Neural crest cell (in vitro differentiated cells): ENCODE data around the gene FAS. TPM values are rescaled to one million over a fixed set of nuclear protein-coding genes. Genes with fewer than 3 reads are reported as not detected.

Experiments
- DNase-seq: peaks from one replicate; pipeline ENCODE4 v3.0.0; 2021; ENCODE audit warnings: low read depth, mixed read lengths, low spot score
- H3K27ac Mint-ChIP-seq: one replicate; pipeline ENCODE4 v1.8.0; 2021; ENCODE audit warnings: mild to moderate bottlenecking, mixed read lengths; ENCODE audit not compliant: unreplicated experiment
- H3K27me3 Mint-ChIP-seq: 2 replicates; pipeline ENCODE4 v1.8.0; 2021; ENCODE audit warnings: low read depth, mild to moderate bottlenecking, mixed read lengths
- H3K36me3 Mint-ChIP-seq: 2 replicates; pipeline ENCODE4 v1.8.0; 2021; ENCODE audit warnings: low read depth, mild to moderate bottlenecking, mixed read lengths
- H3K4me1 Mint-ChIP-seq: 2 replicates; pipeline ENCODE4 v1.8.0; 2021; ENCODE audit warnings: mixed read lengths
- H3K4me3 Mint-ChIP-seq: one replicate; pipeline ENCODE4 v1.8.0; 2021; ENCODE audit warnings: mild to moderate bottlenecking, mixed read lengths
- H3K9me3 Mint-ChIP-seq: 2 replicates; pipeline ENCODE4 v1.8.0; 2021; ENCODE audit warnings: mixed read lengths
- CTCF ChIP-seq: fragments of 200-600 bp; sonication (generic); conservative IDR thresholded peaks from 2 replicates; pipeline ENCODE4 v1.5.0; 2021; ENCODE audit warnings: antibody characterized with exemption, mild to moderate bottlenecking
- total RNA-seq: library from RNA; stranded (reverse); gene quantifications from 2 replicates; pipeline ENCODE4 v1.2.1, GENCODE V29; 2021

Gene FAS
- total RNA-seq, 1 donor from 2014 or later = 2.3 TPM

- peaks cover 2% of the 10 kb centered on the region for H3K27me3 Mint-ChIP-seq
- TF ChIP-seq CTCF = no peak
- H3K4me1 Mint-ChIP-seq = no peaks in the 10 kb centered on the region
- no peak overlapping the region for H3K4me3 Mint-ChIP-seq
- no peaks in the 10 kb centered on the region for H3K36me3 Mint-ChIP-seq
- H3K9me3 Mint-ChIP-seq = no peaks in the 10 kb centered on the region
- DNase-seq = no peak
- no peak overlapping the region for H3K27ac Mint-ChIP-seq
Observed at GRCh38 chr10:88968391-88968790, 22.2 kb upstream of the FAS start.

GRCh38 chr10:88971221-88972061 lies 19.2 kb upstream of the FAS start:
- H3K36me3 Mint-ChIP-seq = no peaks in the 10 kb centered on the region
- no peaks in the 10 kb centered on the region for H3K4me1 Mint-ChIP-seq
- TF ChIP-seq CTCF = no peak
- no peak for DNase-seq
- H3K4me3 Mint-ChIP-seq = no peak overlapping the region
- H3K27me3 Mint-ChIP-seq = peaks cover 2% of the 10 kb centered on the region
- no peaks in the 10 kb centered on the region for H3K9me3 Mint-ChIP-seq
- H3K27ac Mint-ChIP-seq = no peak overlapping the region

- Mint-ChIP-seq H3K4me1 (peaks cover 1% of the 10 kb centered on the region), H3K9me3 (no peaks in the 10 kb centered on the region), H3K27ac (no peak overlapping the region), H3K4me3 (no peak overlapping the region), H3K36me3 (no peaks in the 10 kb centered on the region), H3K27me3 (peaks cover 2% of the 10 kb centered on the region)
- no peak for DNase-seq
- TF ChIP-seq CTCF = no peak
Observed at GRCh38 chr10:88974012-88974411, 16.6 kb upstream of the FAS start.

- H3K9me3 Mint-ChIP-seq = no peaks in the 10 kb centered on the region
- no peak overlapping the region for H3K4me3 Mint-ChIP-seq
- peaks cover 2% of the 10 kb centered on the region for H3K27me3 Mint-ChIP-seq
- H3K4me1 Mint-ChIP-seq = peaks cover 5% of the 10 kb centered on the region
- H3K27ac Mint-ChIP-seq = no peak overlapping the region
- no peak for TF ChIP-seq CTCF
- DNase-seq = no peak
- no peaks in the 10 kb centered on the region for H3K36me3 Mint-ChIP-seq
Observed at GRCh38 chr10:88974446-88975376, 15.9 kb upstream of the FAS start.

- no peak for TF ChIP-seq CTCF
- H3K4me3 Mint-ChIP-seq = no peak overlapping the region
- DNase-seq = no peak
- peaks cover 2% of the 10 kb centered on the region for H3K27me3 Mint-ChIP-seq
- no peaks in the 10 kb centered on the region for H3K36me3 Mint-ChIP-seq
- H3K9me3 Mint-ChIP-seq = no peaks in the 10 kb centered on the region
- peaks cover 5% of the 10 kb centered on the region for H3K4me1 Mint-ChIP-seq
- H3K27ac Mint-ChIP-seq = no peak overlapping the region
Observed at GRCh38 chr10:88975377-88975720, 15.2 kb upstream of the FAS start.
